Mononuclear cell (primary cell): Measurements from ENCODE around the gene BPIFB3. TPM values are rescaled to one million over a fixed set of nuclear protein-coding genes. Genes with fewer than 3 reads are reported as not detected.
"Not testable (repeated sequence)": the region's sequence is repeated elsewhere in the genome, so short reads cannot be mapped to it uniquely, and the experiment has no call there.

Source experiments
- H3K27me3 ChIP-seq: 2 replicates; pipeline ENCODE4 v1.6.0; 2011; ENCODE audit warnings: low read length, control low read depth; ENCODE audit not compliant: insufficient read depth
- H3K4me1 ChIP-seq: 2 replicates; pipeline ENCODE4 v1.5.1; 2011; ENCODE audit warnings: mild to moderate bottlenecking, low read length, control low read depth; ENCODE audit not compliant: insufficient read depth
- H3K4me3 ChIP-seq: 2 replicates; pipeline ENCODE4 v1.5.1; 2011; ENCODE audit warnings: mild to moderate bottlenecking, low read length, moderate library complexity
- H3K9me3 ChIP-seq: 2 replicates; pipeline ENCODE4 v1.5.1; 2011; ENCODE audit warnings: low read depth, mild to moderate bottlenecking, control low read depth, low read length
- total RNA-seq: library from RNA; depleted of rRNA; stranded (reverse); fragments of >200 nt; gene quantifications from one replicate; pipeline ENCODE4 v1.2.3, GENCODE V29; 2012

The BPIFB3 gene
- total RNA-seq, 1 donor: not detected

DNA sequence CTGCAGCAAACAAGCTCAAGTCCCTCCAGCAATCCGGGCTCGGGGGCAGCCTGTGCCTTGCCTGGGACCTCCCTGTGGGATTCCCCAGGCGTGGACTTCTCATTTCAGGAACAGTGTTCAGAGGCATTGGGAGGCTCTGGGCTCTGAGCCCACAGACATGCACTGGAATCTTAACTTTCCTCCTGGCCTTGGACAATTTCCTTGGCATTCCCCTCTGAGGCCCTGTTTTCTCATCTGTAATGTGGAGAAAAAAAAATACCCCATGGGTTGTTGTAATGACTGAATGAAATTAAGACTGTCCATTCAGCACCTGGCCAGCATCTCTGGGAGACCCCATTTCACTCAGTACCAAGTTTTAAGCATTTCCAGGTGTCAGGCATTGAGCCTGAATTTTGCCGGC, 43.3 kb downstream of the BPIFB3 start:
- Histone ChIP-seq H3K4me3 (no peak overlapping the region), H3K9me3 (no peaks in the 10 kb centered on the region), H3K4me1 (no peaks in the 10 kb centered on the region), H3K27me3 (no peaks in the 10 kb centered on the region)

DNA sequence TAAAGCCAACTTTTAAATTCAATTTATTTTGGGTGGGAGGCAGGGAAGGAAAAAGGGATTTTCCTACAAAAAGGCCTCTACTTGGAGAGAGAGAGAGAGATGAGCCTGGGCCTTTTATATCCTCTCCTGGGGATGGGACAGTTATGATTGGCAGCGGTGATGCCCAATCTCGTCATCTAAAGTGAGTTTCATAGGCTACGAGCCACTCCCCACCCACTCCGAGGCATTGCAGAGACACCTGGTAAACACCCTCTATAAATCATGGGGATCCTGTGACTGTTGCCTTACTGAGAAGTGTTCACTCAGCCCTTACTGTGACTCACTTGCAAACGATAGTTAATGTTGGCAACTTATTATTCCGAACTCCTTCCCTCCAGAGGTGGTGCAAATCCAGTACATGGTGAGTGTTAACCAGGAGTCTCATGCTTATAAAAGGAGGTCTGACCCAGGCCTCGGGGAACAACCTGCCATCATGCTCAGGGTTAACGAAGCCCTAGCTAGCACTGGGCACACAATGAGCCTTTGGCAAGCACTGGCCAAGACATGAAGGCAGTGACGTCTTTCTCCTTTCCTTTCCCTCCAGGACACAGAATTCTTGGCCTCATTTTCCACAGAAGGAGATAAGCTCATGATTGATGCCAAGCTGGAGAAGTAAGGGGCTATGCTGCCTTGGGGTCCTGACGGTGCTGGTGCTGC, 46.3 kb downstream of the BPIFB3 start:
- Histone ChIP-seq H3K4me1 (no peaks in the 10 kb centered on the region), H3K4me3 (no peak overlapping the region), H3K27me3 (no peaks in the 10 kb centered on the region), H3K9me3 (no peaks in the 10 kb centered on the region)

DNA sequence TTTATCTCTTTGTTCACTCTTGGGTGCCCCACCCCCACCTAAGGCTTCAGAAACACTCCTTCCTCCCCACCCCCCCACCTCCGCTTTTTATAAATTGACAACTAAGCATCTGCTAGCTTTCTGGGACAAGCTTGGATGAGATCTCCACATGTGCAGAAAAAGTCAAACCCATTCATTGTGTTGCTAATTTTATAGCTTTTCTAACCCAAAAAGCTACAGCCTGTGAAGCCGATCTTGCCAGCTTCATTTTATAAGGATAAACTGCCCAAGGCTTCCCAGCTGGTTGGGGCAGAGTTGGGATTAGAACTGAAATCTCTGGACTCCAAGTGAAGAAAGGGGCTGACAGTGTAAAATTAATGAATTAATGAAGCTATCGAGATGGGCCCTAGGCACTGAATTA, 49.9 kb downstream of the BPIFB3 start:
- Histone ChIP-seq H3K27me3 (no peaks in the 10 kb centered on the region), H3K9me3 (no peaks in the 10 kb centered on the region), H3K4me1 (no peaks in the 10 kb centered on the region), H3K4me3 (no peak overlapping the region)

DNA sequence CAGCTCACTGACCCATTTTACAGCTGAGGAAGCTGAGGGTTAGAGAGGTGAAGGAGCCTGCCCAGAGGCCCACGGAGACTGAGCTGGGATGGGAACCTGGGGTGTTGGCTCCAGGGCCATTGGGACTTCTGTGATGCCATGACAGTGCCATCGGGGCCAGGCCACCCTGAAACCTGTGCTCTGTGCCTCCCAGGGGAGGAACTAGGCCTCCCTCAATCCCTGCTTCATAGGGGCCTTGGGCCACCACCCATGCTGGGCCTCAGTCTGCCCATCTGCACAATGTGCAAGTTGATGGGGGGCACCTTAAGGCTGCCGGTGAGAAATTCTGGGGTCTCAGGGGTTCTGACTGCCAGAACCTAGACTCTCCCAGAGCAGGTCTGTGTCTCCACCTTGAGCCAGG, 50.6 kb downstream of the BPIFB3 start:
- no peak overlapping the region for H3K4me3 ChIP-seq
- no peaks in the 10 kb centered on the region for H3K27me3 ChIP-seq
- no peaks in the 10 kb centered on the region for H3K9me3 ChIP-seq
- H3K4me1 ChIP-seq: no peaks in the 10 kb centered on the region

DNA sequence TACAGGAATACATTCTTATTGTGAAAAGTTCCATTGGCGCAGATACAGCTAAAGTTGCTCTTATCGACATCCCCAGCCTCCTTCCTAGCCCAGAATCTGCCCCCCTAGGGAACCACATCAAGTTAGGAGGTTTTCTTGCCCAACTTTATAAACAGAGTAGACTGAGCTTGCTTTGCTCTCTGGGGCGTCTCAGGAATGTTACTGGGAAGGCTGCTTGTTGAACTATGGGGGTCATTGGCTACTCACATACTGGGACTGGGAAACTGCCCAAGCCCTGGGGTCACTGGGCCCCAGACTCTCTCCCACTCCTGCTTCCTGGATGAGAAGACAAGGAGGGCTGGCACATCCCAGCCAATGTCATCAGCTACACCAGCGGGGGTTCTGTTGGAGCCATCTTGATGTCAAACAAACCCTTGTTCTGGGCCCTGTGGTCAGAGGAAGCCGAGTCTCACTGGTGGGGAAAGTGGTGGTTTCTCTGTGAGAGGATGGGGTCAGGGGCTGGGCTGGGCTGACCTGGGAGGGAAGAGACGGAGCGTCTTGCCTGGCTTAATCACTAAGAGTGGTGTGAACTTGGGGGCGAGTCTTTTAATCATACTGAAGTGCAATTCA, 51.7 kb downstream of the BPIFB3 start:
- Histone ChIP-seq H3K4me3 (no peak overlapping the region), H3K4me1 (no peaks in the 10 kb centered on the region), H3K27me3 (no peaks in the 10 kb centered on the region), H3K9me3 (no peaks in the 10 kb centered on the region)

DNA sequence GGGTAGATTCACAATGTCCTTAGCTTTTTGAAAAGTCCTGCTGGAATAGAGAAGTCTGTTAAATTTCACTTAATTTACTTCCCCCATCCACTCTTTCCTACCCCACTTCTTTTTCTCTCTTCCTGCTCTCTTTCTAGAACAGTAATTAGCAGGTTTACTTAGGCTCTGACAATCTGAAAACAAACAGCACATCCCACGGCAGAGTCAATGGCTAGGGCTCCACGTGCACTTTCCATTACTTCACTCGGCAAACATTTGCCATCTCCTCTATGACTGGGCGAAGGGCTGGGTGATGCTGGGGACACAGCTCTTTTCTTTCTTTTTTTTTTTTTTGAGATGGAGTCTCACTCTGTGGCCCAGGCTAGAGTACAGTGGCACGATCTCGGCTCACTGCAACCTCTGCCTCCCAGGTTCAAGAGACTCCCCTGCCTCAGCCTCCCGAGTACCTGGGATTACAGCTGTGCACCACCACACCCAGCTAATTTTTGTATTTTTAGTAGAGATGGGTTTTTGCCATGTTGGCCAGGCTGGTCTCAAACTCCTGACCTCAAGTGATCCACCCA, 52.4 kb downstream of the BPIFB3 start:
- H3K4me1 ChIP-seq, H3K9me3 ChIP-seq, H3K27me3 ChIP-seq, H3K4me3 ChIP-seq: not testable (repeated sequence)

DNA sequence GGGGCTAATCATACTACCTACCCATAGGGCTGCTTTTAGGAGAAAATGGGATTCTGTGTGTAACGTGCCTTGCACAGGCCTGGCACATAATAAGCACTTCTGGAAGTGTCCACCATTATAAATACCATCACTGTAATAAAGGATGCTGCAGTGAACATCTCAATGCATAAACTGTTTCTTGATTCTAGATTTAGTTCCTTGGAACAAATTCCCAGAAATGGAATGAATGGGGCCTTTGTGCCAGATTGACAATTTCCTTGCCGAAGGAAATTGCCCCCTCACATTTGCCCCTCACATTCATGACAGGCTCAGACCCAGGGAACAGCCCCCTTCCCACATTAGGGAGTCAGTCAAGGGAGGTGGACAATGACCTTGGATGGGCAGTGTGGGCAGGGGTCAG, 55.0 kb downstream of the BPIFB3 start:
- H3K27me3 ChIP-seq: no peaks in the 10 kb centered on the region
- H3K9me3 ChIP-seq: no peaks in the 10 kb centered on the region
- H3K4me3 ChIP-seq: no peak overlapping the region
- no peaks in the 10 kb centered on the region for H3K4me1 ChIP-seq

DNA sequence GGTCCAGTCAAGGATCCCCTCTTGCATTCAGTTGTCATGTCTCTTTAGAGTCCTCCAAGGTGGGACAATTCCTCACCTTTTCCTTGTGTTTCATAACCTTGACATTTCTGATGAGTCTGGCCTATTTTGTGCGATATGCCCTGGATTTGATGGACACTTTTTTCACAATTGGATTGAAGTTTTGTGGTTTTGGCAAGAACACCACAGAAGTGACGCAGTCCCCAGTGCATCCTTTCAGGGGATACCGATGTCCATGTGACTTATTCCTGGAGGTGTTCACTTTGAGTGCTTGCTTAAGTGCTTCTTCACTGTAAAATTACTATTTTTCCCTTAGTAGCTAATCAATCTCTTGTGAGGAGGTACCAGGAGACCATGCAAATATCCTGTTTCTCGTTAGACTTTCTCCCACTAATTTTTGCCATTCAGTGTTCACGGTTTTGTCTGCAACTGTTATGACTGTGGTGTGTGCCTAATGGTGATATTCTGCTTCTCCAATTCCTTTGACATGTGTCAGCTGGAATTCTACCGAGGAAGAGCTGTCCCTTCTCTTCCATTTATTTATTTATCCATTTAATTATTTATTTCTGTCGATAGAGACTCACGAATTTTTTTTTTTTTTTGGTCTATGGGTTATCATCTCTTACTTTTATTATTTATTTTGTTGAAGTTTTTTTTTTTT, 56.6 kb downstream of the BPIFB3 start:
- Histone ChIP-seq H3K9me3 (no peaks in the 10 kb centered on the region), H3K4me1 (no peaks in the 10 kb centered on the region), H3K27me3 (no peaks in the 10 kb centered on the region), H3K4me3 (no peak overlapping the region)

DNA sequence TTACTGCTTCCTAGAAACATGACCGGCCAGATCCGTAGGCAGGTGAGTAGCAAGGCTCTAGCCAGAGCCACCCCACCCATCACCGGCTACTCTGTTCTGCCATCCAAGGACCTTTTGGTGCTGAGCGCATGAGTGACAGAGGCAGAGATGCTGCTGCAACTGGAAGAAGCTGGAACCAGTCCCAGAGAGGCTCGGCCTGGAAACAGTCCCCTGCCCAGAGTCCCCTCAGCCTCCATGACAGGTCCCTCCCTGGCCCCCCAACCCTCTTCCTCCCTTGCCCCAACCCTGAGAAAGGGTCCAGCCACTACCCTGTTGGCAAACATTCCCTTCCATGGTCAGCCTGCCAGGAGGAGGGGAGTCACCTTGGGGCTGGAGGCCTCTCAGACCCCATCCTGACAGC, 57.6 kb downstream of the BPIFB3 start:
- no peaks in the 10 kb centered on the region for H3K9me3 ChIP-seq
- no peaks in the 10 kb centered on the region for H3K4me1 ChIP-seq
- no peak overlapping the region for H3K4me3 ChIP-seq
- no peaks in the 10 kb centered on the region for H3K27me3 ChIP-seq

DNA sequence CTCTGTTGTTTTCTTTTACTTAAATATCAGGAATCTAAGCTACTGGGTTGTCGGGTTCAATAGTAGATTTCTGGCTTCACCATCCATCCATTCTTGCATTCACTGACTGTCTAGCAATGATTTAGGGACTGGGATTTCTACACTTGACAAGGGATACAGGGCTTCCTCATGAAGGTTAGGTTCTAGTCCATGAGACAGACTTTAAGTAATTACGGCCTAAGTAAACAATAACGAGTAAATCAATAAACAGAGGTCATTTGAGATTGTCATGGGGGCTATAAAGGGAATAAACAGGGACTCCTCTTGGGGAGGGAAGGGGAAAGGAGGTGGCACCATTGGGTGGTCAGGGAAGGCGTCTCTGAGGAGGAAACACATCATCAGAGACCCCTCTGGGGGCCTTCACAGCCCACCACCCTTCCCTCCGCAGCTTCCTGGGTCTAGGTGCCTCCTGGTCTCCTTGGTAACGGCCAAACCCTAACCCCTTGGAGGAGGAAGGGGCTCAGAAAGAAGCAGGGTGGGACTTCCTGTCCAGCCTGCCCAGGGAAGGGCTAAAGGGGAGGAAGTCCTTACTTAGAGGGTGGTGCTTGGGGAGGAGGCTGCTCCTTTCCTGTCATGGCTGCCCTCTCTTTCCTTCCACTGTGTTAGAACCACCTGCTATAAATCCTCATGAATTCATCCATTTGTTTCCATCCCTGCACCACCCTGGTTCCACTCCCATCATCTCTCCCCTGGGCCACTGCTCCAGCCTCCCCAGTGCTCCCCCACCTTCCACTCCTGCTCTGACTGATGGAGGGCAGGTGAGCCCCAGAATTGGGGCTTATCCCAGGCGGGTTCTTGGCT, 59.1 kb downstream of the BPIFB3 start:
- Histone ChIP-seq H3K4me1 (no peaks in the 10 kb centered on the region), H3K27me3 (no peaks in the 10 kb centered on the region), H3K4me3 (no peak overlapping the region), H3K9me3 (no peaks in the 10 kb centered on the region)

DNA sequence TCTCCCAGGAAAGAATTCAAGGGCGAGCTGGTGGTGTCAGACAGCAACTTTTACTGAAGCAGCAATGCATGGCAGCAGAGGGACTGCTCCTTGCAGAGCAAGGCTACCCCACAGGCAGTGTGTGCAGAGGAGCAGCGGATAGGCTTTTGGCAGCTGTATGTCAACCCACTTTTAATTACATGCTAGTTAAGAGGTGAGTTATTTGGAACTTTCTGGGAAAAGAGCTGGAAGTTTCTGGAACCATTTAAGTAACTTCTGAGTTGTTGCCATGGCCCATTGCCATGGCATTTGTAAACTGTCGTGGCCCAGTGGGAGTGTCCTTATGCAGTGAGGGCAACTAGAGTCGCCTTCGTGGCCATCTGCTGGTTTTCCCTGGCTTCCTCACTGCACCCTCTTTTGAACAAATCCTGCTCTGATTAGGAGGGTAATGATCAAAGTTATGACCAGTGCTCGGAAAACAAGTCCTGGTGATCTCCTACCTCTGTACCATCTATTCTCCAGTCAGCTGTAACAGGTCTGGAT, 59.7 kb downstream of the BPIFB3 start:
- no peaks in the 10 kb centered on the region for H3K4me1 ChIP-seq
- H3K9me3 ChIP-seq: no peaks in the 10 kb centered on the region
- no peak overlapping the region for H3K4me3 ChIP-seq
- H3K27me3 ChIP-seq: no peaks in the 10 kb centered on the region

DNA sequence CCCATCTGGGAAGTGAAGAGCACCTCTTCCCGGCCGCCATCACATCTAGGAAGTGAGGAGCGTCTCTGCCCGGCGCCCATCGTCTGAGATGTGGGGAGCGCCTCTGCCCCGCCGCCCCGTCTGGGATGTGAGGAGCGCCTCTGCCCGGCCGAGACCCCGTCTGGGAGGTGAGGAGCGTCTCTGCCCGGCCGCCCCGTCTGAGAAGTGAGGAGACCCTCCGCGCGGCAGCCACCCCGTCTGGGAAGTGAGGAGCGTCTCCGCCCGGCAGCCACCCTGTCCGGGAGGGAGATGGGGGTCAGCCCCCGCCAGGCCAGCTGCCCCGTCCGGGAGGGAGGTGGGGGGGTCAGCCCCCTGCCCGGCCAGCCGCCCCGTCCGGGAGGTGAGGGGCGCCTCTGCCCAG, 61.8 kb downstream of the BPIFB3 start:
- not testable (repeated sequence) for H3K4me3 ChIP-seq

DNA sequence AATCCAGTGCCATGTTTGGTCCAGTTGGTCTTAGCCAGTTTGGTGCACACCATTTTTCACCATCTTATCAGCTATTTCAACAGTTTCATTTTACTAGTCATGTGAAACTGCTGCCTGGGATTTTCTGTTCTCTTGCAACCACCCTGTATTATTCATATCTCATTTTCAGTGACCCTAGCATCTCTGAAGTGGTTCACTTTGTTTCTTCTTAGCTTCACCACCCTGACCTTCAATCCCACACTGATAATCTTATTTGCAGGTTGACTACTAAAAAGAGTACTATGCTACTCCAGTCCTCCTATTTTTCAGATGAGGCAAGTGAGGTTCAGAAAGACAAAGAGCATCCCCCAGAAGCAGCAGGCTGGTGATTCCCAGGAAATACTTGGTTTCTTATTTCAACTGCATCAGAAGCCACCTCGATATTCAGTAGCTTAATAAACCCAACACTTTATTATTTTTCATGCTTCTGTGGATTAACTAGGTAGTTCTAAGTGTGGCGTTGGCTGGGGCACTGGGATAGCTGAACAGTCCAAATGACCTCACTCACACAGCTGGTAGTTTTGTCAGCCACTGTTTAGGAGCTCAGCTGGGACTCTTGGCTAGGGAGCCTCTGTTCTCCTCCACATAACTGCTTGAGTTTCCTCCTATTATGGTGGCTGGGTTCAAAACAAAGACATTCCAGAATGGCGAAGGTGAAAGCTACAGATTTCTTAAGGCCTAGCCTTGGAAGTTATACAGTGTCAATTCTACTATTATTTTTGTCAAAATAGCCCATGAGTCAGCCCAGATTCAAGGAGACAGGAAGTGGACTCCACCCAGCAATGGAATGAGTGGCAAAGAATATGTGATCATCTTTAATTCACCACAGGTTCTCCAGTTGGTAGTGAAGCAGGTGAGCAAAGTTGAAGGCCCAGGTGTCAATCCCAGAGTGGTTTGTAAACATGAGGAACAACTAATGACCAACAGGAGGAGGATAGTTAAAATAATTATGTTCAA, 66.3 kb downstream of the BPIFB3 start:
- H3K27me3 ChIP-seq: no peaks in the 10 kb centered on the region
- H3K4me3 ChIP-seq: no peak overlapping the region
- H3K9me3 ChIP-seq: no peaks in the 10 kb centered on the region
- H3K4me1 ChIP-seq: no peaks in the 10 kb centered on the region

More for the DNA sequence above, 61.8 kb downstream of the BPIFB3 start:
- not testable (repeated sequence) for H3K9me3 ChIP-seq, H3K27me3 ChIP-seq, H3K4me1 ChIP-seq

DNA sequence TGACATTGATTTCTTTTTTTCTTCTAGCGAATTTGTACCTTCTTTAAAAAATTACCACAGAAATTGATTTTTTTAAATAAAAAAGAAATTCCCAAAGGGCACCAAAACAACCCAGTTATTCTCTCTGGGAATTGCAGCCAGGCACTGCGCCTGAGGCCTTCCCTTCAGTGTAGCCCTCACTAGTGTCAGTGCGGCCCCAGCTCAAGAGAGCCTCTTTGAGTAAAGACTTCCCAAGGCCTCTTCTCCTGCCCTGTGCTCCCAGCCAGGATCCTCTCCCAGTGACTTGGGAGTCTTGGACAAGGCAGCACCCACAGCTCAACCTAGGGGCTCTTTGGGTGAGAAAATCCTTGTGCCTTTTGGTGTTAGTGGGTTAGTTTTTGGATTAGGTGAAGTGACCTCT, 67.2 kb downstream of the BPIFB3 start:
- Histone ChIP-seq H3K9me3 (no peaks in the 10 kb centered on the region), H3K4me3 (no peak overlapping the region), H3K4me1 (no peaks in the 10 kb centered on the region), H3K27me3 (no peaks in the 10 kb centered on the region)
